Renal cortical epithelial cell (primary cell): ENCODE measurements around the gene GALNT2. TPM values are rescaled to one million over a fixed set of nuclear protein-coding genes. Genes with fewer than 3 reads are reported as not detected.

ENCODE experiments used
- DNase-seq: peaks from one replicate; pipeline ENCODE4 v3.0.0-alpha.2; 2011; ENCODE audit warnings: low read depth
- total RNA-seq: library from RNA; depleted of rRNA; stranded (reverse); fragments of >200 nt; gene quantifications from 2 replicates; pipeline ENCODE4 v1.2.3, GENCODE V29; 2014

Gene GALNT2
- total RNA-seq, 1 donor from 2014 or later = 119 TPM

GRCh38 chr1:230091473-230092231 lies 24.6 kb downstream of the GALNT2 start:
- no peak for DNase-seq

DNA sequence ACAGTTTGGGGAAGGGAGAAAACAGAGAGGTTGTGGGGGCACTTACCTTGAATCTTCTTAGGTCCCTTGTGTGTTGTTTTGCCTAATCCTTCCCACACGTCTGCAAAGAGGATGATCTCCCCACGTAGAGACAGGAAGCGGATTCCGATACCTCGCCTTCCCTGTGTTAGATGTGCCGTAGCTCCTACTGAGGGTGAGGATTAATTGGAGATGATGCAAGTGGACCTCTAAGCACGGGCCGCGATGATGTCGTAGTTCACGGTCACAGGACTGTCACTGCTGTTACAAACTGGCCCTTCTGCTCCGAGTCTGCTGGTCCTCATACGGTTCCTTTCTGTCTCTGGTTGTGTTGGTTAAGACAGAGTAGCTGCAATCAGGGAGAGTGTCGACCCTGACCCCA lies 27.7 kb downstream of the GALNT2 start:
- DNase-seq = no peak

GRCh38 chr1:230095938-230096337 lies 28.9 kb downstream of the GALNT2 start:
- DNase-seq = no peak

GRCh38 chr1:230097370-230097769 lies 30.3 kb downstream of the GALNT2 start:
- DNase-seq = no peak

DNA sequence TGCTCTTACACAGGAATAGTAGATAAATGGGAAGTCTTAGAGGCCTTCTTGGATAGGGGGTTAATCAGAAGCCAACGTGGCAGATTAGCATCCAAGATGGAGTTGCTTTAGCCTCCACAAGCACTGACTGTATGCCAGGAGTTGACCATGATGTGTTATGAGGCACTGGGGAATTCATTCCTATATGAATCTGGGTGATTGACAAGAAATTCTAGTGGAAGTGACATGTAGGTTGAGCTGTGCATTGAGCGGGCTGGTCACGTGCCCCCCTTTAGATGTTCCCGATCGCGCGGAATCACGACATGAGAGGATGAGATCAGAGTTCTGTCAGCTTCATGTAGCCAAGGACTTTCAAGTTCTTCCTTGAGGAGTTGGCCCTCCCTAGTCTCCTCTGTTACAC lies 31.7 kb downstream of the GALNT2 start:
- DNase-seq = no peak

DNA sequence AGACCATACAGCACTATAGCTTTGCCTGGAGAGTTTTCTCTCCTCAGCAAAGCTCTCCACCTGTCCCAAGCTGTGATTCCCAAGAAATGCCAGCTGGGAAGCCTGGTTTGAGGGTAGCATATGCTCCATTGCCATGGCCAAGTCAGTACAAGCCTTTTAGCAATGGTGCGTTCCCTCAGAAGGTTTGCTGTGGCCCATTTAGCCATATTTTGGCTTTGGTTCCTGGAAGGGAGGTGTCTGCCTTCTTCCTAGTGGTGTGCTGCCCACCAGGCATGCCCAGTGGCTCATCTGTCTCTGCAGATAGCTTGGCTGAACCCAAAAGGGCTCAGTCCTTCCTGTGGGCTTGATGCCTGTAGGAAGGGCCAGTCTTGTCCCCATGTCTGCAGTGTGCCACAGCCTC lies 32.4 kb downstream of the GALNT2 start:
- no peak for DNase-seq

GRCh38 chr1:230100932-230101331 lies 33.9 kb downstream of the GALNT2 start:
- no peak for DNase-seq

DNA sequence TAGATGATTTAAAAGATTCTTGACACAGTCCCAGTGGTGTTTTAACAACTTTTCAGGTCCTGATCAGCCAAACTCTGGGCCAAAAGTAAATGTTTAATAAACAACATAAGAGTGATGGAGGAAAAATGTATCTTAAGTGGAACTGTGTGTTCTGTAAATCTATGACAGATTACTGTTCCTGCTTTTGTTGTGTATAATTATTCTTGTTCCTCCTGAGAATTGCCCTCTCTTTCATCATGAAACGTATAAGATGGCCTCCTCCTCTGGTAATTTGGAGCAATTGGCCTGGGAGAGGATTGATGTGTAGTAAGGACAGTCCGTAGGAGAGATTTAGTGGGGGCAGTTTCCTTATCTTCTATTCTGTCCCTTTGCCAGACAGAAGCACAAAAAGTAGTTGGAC lies 34.5 kb downstream of the GALNT2 start:
- no peak for DNase-seq

DNA sequence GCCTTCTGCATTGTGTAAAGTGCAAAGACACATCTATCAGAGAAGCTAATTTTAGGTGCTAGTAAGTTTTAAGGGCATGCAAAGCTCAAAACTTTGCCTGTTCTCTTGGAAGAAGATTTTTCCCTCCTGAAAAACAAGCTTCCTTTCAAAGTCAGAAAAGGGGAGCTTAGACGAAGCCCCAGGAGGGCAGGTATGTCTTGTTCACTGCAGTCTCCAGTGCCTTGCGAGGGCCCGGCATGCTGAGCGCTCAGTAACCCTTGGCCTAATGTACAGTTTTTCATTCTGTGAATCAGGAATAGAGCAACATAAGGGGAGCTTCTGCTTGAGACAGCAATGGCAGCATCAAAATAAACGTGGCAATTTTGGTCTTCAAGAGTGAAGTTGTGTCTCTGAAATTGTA lies 35.0 kb downstream of the GALNT2 start:
- no peak for DNase-seq

- DNase-seq = no peak
These were observed 35.4 kb downstream of the GALNT2 start for GRCh38 chr1:230102472-230102871.

DNA sequence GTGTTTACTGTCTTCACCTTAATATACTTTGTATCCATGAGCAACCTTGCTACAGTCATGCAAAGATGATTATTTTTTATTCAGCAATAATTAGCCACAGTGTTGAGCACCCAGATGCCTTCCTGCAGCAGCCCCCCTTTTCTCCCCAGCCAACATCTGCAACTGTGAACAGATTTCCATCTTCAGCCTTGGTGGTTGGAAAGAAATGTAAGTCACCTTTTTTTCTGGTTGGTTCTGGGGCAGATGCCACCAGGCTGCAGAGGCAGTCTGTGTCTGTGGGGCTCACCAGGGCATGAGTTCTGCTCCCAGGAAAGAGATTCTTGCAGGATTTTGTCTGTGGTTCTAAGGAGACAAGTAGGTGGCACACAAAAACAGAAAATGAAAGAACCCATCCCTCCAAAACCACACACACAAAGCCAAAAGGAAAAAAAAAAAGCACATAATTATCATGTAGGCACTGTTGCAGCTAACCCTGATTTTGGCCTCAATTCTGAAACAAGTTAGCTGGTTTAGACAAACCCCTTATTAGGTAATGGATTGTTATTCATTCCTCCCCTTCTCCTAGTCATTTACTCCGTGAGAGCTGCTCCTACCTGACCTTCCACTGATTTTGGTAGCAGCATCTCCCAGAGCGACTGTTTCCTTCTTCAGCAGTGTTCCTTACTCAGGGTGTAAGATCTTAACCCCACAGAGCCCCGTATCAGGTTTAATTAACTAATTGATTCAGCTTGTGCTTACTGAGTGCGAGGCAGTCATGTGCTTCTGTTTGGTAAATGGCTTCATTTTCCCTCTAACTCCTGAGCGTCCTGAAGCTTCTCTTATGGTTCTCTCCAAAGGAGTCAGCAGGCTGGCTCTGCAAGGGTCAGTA lies 36.5 kb downstream of the GALNT2 start:
- peak; percentile 62 for DNase-seq

GRCh38 chr1:230104395-230105244 lies 37.6 kb downstream of the GALNT2 start:
- DNase-seq = peak; percentile 100

DNA sequence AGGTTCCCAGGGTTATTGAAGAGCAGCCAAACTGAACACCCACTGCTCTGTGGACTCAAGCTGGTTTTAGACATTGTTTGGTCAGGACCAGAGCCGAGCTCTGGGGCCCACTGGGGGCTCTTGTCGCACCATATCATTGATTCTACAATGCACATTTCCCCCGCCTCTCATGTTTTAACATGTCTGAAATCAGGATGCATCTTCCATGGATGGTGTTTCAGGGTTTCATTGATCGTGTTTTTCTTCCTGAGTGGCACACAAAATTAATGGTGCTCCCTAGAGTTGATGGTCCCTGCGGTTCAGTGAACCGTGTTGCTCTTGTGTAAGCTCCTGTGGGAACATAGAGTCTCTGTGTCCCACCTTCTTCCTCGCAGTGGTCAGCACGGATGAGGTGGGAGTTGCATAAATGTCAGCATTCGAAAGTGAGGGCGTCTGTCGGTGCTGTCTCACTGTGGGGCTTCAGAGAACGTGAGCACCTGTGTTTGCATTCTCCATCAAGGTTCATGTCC lies 38.3 kb downstream of the GALNT2 start:
- DNase-seq = peak; percentile 74

DNA sequence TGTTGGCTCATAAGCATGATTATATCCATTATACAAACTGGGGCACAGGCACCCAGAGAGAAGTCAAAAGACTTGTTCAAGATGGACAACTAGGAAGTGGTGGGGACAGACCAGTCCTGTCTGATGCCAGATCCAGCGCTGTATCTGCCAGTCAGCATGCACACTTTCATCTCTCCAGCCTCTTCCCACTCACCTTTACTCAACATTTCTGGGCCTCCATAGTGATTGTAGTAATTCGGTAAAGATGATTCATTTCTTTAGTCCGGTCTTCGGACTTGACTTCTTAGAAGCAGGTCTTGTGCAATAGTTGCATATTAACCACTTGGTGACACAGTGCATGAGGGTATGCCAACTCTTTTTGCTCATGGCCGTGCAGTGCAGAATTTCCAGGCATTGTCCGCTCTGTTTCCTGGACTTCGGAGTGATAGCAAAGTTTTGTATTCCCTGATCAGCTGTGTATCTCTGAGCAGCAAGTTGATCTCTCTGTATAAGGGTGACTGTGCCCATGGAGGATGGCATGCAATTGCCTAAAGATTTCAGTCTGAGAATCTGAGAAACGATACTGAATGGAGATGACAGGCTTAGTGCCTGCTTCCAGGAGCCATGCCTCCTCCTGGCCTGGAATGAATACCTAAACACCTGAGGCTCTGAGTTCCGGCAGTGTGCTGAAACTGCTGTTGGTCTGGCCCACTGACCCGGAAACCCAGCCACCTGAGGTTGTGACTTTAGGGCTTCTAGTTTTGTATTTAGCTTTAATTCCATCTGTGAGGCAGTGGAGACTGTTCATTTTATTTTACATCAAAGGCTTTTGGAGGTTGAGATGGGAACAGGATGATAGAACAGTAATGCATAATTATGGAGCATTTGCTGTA lies 39.0 kb downstream of the GALNT2 start:
- DNase-seq = peak; percentile 99

GRCh38 chr1:230107941-230108340 lies 40.9 kb downstream of the GALNT2 start:
- no peak for DNase-seq

DNA sequence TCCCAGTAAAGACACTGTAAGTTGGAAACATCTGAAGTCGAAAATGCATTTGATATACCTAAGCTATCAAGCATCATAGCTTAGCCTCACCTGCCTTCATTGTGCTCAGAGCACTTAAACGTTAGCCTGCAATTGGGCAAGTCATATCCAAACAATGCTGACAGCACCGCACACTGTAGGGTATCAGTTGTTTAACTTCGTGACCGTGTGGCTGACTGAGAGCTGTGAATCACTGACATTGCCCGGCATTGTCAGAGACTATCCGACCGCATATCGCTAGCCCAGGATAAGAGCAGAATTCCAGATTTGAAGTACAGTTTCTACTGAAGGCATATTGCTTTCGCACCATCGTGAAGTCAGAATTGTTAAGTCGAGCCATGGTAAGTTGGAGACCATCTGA lies 41.5 kb downstream of the GALNT2 start:
- DNase-seq = no peak

- no peak for DNase-seq
These were observed 42.0 kb downstream of the GALNT2 start for GRCh38 chr1:230109066-230109465.

DNA sequence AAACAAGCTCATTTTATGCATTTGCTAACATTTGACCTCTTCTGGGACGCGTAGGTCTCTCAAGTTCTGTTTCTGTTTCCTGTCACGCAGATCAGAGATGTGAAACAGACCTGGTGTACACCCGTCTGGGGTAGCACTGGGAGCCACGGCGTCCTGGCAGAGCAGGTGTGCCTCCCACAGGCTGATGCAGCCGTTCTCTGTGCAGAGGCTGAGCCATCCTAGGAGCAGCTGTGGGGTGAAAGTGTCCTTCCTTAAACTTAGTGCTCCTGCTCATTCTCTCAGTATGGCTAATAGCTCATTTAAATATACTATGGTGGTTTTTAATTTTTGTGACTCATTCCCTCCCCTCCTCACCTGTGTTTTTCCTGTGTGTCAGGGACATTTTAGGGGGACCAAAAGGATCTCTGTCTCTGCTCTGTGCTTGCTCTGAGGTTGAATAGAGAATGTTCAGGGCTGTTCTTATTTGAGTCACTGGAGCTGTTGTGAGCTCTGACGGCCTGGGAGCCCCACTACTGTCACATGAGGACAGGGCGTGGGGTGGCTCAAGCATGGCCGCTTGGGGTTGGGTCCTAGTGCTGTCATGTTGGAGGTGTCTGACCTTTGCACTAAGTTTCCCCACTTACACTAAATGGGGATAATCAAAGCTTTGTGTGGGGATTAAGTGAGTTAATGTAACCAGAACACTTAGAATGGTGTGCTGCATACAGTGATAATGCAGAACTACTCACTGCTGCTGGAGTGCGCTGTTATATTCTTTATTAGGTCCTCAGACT lies 43.0 kb downstream of the GALNT2 start:
- no peak for DNase-seq

GRCh38 chr1:230110971-230111370 lies 43.9 kb downstream of the GALNT2 start:
- DNase-seq = no peak

- DNase-seq = no peak
These were observed 45.2 kb downstream of the GALNT2 start for GRCh38 chr1:230112131-230112701.
